GM23338 (cell line): ENCODE data around the gene RFX6.

Experiments used
- CREB1 ChIP-seq: fragments of 250-450 bp; sonication (Bioruptor Pico); IDR thresholded peaks from 2 replicates; pipeline ENCODE4 v1.5.0; 2020; ENCODE audit warnings: low read depth, mild to moderate bottlenecking, moderate library complexity
- EZH2 ChIP-seq: fragments of 200-600 bp; sonication (generic); IDR thresholded peaks from one replicate; pipeline ENCODE4 v1.8.0; 2017; ENCODE audit warnings: antibody characterized with exemption, mild to moderate bottlenecking, low read depth; ENCODE audit not compliant: unreplicated experiment
- EZH2phosphoT487 ChIP-seq: fragments of 200-600 bp; sonication (generic); IDR thresholded peaks from one replicate; pipeline ENCODE4 v1.8.1; 2018; ENCODE audit warnings: antibody characterized with exemption; ENCODE audit not compliant: unreplicated experiment
- JUNB ChIP-seq: IDR thresholded peaks from one replicate; pipeline ENCODE4 v1.6.1; 2016; ENCODE audit warnings: antibody characterized with exemption; ENCODE audit not compliant: unreplicated experiment
- POLR2AphosphoS5 ChIP-seq: IDR thresholded peaks from 2 replicates; pipeline ENCODE4 v1.6.1; 2016; ENCODE audit warnings: antibody characterized with exemption, low read depth
- ZNF114 ChIP-seq: fragments of 250-450 bp; sonication (Bioruptor Pico); IDR thresholded peaks from 2 replicates; pipeline ENCODE4 v1.5.0; 2020; ENCODE audit warnings: mild to moderate bottlenecking, moderate library complexity
- TF ChIP-seq, protein P1 (sequence below), 2 experiments: fragments of 200-600 bp in 1 of 2; sonication (generic) in 1 of 2; conservative IDR thresholded peaks; 2 replicates each; pipeline versions ENCODE4 v1.5.1 to v1.6.1; 2016 to 2017; ENCODE audit warnings: antibody characterized with exemption in 2 of 2, low read depth in 2 of 2, mild to moderate bottlenecking in 2 of 2, moderate library complexity in 1 of 2
- TF ChIP-seq, protein P2 (sequence below): IDR thresholded peaks from one replicate; pipeline ENCODE4 v1.6.1; 2018; ENCODE audit warnings: antibody characterized with exemption; ENCODE audit not compliant: unreplicated experiment
- TF ChIP-seq, protein P3 (sequence below): fragments of 250-450 bp; sonication (Bioruptor Pico); IDR thresholded peaks from 2 replicates; pipeline ENCODE4 v1.5.0; 2020; ENCODE audit warnings: mild to moderate bottlenecking, moderate library complexity
- TF ChIP-seq, protein P4 (sequence below): IDR thresholded peaks from 2 replicates; pipeline ENCODE4 v1.6.1; 2016; ENCODE audit warnings: antibody characterized with exemption

DNA sequence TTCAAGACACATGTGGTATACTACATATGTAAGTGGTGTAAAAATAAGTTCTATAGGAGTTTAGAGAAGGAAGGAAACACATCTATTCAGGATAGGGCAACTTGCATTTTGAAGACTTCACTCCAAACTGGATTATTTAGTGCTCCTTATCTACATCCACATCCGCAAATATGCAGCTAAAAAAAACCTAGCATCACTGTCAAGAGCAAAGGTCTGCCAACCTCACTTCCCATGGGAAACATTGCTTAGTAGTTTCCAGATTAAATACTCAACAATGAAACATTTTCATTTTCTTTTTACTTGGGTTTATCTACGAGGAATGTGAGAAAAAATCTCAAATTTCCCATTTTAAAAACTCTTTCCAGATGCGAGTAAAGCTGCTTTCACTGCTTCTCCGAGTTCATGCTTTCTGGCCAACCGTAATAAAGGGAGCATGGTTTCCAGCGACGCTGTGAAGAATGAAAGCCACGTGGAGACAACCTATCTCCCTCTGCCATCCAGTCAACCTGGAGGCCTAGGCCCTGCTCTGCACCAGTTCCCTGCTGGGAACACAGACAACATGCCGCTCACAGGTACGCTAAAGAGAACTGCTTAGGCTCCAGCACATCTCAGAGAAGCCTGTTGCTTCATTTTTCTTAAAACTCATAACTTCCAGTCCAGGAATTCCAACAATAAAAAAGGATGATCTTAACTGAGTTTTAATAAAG is 48.2 kb downstream of the RFX6 start:
- TF ChIP-seq EZH2 = no peak
- TF ChIP-seq, protein P1, sequence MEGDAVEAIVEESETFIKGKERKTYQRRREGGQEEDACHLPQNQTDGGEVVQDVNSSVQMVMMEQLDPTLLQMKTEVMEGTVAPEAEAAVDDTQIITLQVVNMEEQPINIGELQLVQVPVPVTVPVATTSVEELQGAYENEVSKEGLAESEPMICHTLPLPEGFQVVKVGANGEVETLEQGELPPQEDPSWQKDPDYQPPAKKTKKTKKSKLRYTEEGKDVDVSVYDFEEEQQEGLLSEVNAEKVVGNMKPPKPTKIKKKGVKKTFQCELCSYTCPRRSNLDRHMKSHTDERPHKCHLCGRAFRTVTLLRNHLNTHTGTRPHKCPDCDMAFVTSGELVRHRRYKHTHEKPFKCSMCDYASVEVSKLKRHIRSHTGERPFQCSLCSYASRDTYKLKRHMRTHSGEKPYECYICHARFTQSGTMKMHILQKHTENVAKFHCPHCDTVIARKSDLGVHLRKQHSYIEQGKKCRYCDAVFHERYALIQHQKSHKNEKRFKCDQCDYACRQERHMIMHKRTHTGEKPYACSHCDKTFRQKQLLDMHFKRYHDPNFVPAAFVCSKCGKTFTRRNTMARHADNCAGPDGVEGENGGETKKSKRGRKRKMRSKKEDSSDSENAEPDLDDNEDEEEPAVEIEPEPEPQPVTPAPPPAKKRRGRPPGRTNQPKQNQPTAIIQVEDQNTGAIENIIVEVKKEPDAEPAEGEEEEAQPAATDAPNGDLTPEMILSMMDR (conservative IDR thresholded peaks at IDR 0.05; ENCODE audit: low read depth in 2 of 2) = no peak
- TF ChIP-seq, protein P2, sequence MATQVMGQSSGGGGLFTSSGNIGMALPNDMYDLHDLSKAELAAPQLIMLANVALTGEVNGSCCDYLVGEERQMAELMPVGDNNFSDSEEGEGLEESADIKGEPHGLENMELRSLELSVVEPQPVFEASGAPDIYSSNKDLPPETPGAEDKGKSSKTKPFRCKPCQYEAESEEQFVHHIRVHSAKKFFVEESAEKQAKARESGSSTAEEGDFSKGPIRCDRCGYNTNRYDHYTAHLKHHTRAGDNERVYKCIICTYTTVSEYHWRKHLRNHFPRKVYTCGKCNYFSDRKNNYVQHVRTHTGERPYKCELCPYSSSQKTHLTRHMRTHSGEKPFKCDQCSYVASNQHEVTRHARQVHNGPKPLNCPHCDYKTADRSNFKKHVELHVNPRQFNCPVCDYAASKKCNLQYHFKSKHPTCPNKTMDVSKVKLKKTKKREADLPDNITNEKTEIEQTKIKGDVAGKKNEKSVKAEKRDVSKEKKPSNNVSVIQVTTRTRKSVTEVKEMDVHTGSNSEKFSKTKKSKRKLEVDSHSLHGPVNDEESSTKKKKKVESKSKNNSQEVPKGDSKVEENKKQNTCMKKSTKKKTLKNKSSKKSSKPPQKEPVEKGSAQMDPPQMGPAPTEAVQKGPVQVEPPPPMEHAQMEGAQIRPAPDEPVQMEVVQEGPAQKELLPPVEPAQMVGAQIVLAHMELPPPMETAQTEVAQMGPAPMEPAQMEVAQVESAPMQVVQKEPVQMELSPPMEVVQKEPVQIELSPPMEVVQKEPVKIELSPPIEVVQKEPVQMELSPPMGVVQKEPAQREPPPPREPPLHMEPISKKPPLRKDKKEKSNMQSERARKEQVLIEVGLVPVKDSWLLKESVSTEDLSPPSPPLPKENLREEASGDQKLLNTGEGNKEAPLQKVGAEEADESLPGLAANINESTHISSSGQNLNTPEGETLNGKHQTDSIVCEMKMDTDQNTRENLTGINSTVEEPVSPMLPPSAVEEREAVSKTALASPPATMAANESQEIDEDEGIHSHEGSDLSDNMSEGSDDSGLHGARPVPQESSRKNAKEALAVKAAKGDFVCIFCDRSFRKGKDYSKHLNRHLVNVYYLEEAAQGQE = no peak
- no peak for TF ChIP-seq POLR2AphosphoS5
- no peak for TF ChIP-seq EZH2phosphoT487
- TF ChIP-seq, protein P3, sequence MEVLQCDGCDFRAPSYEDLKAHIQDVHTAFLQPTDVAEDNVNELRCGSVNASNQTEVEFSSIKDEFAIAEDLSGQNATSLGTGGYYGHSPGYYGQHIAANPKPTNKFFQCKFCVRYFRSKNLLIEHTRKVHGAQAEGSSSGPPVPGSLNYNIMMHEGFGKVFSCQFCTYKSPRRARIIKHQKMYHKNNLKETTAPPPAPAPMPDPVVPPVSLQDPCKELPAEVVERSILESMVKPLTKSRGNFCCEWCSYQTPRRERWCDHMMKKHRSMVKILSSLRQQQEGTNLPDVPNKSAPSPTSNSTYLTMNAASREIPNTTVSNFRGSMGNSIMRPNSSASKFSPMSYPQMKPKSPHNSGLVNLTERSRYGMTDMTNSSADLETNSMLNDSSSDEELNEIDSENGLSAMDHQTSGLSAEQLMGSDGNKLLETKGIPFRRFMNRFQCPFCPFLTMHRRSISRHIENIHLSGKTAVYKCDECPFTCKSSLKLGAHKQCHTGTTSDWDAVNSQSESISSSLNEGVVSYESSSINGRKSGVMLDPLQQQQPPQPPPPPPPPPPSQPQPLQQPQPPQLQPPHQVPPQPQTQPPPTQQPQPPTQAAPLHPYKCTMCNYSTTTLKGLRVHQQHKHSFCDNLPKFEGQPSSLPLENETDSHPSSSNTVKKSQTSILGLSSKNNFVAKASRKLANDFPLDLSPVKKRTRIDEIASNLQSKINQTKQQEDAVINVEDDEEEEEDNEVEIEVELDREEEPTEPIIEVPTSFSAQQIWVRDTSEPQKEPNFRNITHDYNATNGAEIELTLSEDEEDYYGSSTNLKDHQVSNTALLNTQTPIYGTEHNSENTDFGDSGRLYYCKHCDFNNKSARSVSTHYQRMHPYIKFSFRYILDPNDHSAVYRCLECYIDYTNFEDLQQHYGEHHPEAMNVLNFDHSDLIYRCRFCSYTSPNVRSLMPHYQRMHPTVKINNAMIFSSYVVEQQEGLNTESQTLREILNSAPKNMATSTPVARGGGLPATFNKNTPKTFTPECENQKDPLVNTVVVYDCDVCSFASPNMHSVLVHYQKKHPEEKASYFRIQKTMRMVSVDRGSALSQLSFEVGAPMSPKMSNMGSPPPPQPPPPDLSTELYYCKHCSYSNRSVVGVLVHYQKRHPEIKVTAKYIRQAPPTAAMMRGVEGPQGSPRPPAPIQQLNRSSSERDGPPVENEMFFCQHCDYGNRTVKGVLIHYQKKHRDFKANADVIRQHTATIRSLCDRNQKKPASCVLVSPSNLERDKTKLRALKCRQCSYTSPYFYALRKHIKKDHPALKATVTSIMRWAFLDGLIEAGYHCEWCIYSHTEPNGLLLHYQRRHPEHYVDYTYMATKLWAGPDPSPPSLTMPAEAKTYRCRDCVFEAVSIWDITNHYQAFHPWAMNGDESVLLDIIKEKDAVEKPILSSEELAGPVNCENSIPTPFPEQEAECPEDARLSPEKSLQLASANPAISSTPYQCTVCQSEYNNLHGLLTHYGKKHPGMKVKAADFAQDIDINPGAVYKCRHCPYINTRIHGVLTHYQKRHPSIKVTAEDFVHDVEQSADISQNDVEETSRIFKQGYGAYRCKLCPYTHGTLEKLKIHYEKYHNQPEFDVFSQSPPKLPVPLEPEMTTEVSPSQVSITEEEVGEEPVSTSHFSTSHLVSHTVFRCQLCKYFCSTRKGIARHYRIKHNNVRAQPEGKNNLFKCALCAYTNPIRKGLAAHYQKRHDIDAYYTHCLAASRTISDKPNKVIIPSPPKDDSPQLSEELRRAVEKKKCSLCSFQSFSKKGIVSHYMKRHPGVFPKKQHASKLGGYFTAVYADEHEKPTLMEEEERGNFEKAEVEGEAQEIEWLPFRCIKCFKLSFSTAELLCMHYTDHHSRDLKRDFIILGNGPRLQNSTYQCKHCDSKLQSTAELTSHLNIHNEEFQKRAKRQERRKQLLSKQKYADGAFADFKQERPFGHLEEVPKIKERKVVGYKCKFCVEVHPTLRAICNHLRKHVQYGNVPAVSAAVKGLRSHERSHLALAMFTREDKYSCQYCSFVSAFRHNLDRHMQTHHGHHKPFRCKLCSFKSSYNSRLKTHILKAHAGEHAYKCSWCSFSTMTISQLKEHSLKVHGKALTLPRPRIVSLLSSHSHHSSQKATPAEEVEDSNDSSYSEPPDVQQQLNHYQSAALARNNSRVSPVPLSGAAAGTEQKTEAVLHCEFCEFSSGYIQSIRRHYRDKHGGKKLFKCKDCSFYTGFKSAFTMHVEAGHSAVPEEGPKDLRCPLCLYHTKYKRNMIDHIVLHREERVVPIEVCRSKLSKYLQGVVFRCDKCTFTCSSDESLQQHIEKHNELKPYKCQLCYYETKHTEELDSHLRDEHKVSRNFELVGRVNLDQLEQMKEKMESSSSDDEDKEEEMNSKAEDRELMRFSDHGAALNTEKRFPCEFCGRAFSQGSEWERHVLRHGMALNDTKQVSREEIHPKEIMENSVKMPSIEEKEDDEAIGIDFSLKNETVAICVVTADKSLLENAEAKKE (CRISPR knock-in tag) = no peak
- TF ChIP-seq, protein P4, sequence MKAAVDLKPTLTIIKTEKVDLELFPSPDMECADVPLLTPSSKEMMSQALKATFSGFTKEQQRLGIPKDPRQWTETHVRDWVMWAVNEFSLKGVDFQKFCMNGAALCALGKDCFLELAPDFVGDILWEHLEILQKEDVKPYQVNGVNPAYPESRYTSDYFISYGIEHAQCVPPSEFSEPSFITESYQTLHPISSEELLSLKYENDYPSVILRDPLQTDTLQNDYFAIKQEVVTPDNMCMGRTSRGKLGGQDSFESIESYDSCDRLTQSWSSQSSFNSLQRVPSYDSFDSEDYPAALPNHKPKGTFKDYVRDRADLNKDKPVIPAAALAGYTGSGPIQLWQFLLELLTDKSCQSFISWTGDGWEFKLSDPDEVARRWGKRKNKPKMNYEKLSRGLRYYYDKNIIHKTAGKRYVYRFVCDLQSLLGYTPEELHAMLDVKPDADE = no peak
- TF ChIP-seq JUNB = no peak
- no peak for TF ChIP-seq ZNF114 (CRISPR knock-in tag)
- TF ChIP-seq CREB1 = no peak
